NCI-H128 (cell line): Measurements from ENCODE around the gene PRKAA1.

Experiments used
- DNase-seq: peaks from one replicate; lab custom pipeline; 2025; ENCODE audit not compliant: unreplicated experiment; lab: John Stamatoyannopoulos, UW

The PRKAA1 gene

GRCh38 chr5:40781843-40782409 lies 16.2 kb downstream of the PRKAA1 start:
- DNase-seq = no peak

DNA sequence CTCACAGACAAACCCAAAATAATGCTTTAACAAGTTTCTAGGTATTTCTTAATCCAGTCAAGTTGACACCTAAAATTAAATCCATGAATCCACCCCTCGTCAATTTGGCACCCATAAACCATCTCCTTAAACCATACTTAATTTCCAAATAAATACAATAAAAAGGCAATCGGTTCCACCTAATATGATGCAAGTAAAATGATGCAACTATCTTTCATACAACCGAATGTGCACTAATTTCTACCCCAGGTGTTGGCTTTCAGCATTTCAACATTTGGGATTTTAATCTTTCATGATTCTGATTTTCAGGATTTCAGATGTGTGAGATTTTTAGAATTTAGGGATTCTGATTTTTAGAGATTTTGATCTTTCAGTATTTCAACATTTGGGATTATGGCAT lies 17.3 kb downstream of the PRKAA1 start:
- no peak for DNase-seq

- no peak for DNase-seq
These were observed 18.0 kb downstream of the PRKAA1 start for GRCh38 chr5:40780199-40780598.

DNA sequence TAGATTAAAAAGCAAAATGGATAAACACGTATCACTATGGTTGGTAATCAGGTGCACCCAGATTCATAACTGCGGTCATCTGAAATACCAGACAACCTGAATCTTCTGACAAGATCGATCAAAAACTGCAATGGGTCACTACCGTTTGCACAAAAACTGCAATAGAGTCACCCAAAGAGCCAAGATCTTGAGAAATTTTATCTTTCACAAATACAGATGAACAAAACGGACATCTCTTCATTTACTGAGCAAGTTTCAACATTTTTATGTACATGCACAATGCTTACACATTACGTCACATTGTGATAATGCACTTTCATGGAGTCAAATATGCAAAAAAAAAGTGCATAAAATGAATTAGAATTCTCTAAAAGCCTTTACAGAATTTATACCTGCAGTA lies 18.6 kb downstream of the PRKAA1 start:
- no peak for DNase-seq

DNA sequence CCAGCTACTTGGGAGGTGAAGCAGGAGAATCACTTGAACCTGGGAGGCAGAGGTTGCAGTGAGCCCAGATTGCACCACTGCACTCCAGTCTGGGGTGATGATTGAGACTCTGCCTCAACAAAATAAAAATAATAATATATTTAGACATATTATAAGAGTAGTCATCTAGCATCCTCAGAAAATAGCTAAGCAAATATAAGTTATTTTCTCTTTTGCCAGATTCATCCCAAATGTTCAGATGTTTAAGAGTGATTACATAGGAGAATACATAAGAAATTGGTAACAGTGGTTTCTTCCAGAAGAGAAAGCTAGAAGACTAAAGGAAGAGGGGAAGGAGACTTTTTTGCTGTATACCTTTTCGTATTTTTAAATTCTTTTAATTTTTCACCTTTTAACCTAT lies 20.0 kb downstream of the PRKAA1 start:
- no peak for DNase-seq

- no peak for DNase-seq
These were observed 21.6 kb downstream of the PRKAA1 start for GRCh38 chr5:40776658-40776977.

- no peak for DNase-seq
These were observed 22.1 kb downstream of the PRKAA1 start for GRCh38 chr5:40775846-40776657.

- DNase-seq = no peak
These were observed 22.9 kb downstream of the PRKAA1 start for GRCh38 chr5:40775085-40775845.

DNA sequence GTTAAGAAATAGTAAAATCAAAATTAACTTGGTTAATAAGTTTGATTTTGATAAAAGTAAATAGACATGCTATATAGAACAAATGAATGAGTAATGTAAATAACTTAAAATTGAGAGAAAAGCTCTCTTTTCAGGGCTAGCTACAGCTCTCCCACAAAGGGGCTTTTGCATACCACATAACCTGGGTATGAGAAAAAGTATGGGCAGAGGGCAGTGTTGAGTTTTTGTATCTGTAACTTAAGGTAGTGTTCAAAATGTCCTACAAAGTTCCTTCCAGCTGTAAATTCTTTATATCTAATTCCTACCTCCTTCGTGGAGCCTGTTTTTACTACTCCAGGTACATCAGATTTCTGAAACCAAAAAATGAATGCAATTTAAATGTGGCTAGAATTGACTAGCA lies 23.6 kb downstream of the PRKAA1 start:
- no peak for DNase-seq

- no peak for DNase-seq
These were observed 27.4 kb downstream of the PRKAA1 start for GRCh38 chr5:40770764-40771163.

DNA sequence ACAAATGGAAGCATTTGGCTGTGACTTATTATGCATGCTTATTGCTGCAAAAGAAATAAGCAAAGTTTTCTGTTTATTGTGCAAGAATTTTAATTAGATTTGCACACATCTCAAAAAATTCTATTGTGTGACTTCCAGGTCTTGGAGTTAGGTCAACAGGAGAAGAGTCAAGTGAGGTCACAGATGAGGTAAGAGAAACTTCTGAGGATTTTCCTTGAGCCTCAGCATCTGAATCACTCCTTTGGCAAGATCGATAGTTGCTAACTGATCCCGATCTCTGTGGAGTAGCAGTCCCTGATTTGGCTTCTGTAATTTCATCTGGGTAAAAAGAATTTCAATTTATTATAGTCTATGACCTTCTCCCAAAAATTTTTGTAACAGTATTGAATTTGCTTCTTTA lies 35.5 kb downstream of the PRKAA1 start:
- no peak for DNase-seq

DNA sequence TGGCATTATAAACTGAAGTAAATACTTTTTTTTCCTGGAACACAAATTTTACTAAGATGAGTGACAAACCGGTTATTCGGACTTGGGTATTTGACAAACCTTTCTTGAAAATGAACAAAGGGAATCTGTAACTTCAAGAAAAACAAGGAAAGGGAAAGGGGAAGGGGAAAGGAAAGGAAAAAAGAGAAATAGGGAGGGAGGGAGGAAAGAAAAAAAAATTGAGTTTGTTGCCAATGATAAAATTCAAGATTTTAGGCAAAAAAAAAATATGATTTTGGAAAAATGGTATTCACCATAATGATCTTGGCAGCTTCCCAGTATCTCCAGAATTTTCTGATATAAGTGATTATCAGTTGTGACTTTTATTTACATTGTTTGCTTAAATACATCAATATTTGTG lies 40.8 kb downstream of the PRKAA1 start:
- DNase-seq = no peak

DNA sequence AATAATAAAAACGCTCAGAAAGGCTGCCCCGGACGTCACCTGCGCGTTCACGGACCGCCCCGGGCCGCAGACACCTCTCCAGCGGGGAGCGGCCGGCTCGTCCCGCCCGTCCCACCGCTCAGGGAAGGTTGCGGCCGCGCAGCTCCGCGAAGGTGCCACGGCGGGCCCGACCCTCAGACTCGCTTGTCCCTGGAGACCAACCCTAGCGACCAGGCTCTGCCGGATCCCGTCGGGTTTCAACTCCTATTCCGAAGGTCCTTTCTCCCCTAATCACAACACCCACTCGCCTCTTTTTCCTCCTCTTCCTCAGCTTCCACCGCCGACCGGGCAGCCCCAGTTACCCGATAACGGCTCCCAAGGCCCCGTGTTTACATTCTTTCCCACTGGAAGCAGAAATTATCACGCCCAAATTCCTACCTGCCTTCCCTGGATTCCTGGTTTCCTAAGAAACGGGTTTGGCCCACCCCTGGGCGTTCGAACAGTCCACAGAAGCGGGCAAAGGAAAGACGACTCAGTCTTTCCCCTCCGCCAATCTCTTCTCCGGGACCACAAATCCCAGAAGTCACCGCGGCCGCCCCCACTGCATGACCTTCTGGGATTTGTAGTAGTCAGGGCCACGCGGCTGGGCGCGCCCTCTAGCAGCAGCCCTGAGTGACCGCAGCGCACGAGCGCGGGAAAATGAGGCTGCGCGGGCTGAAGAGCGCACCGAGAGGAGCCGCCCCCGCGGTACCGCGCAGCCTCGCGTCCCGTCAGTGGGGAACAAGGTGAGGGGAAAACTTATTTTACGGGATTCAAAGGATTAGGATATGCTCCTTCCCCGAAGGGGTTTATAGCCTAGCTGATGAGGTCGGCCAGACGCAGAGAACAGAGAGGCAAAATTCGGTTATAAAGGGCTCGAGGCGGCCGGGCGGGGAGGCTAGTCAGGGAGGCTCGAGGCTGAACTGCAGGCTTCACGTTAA lies 42.5 kb downstream of the PRKAA1 start, which contains the start of gene TTC33:
Gene TTC33 (minus strand): TSS at position 555 of the 959 bp plus-strand sequence. CDS start 8,943 bp downstream, outside the sequence.
- DNase-seq = peak; percentile 90

GRCh38 chr5:40755093-40755406 lies 43.1 kb downstream of the PRKAA1 start:
- DNase-seq = peak; percentile 34

DNA sequence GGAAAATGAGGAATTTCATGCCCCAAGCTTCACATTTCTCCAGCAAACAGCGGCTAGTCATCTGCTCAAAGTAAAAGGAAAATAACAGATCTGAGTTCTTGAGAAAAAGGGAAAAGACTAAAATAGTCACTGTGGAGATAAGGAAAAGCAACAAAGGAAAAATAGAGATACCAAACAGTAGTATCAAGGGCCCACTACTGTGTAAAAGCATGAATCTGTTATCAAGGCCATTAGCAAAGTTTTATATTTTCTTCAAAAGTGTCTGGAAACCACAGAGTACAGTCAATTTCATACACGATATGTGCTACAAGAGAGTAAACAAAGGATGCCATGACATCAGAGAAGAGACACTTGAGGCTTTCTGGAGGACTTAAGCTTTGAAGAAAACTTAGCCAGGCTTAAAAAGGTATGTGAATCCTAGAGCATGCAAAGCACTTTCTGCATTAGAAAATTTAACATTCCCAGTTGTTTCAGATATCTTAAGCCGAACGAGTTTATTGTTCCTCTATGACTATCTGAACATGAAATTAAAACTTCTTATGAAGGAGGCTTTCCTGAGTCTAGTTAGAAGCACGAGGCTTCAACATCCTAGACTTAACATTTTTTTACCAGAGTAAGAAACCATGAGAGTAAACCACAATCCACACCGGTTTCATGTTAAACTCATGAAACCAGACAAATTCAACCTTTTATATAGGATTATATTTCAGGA lies 43.6 kb downstream of the PRKAA1 start:
- DNase-seq = no peak

DNA sequence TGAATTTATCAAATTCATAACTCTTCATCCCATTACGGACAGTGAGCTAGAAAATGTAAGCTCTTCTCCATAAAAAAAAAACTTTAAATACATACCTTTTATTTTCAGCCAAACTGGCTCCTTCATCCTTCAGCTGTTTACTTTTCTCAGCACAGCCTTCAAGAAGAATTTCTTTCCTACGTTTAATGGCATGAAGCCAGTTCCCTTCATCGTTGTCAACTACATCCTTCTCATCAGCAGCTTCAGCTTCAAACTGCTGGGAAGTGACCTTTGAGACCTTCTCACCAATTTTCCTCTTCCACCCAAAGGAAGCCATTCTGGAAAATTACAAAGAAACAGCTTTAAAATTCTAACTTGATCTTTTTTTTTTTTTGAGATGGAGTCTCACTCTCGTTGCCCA lies 51.5 kb downstream of the PRKAA1 start:
- no peak for DNase-seq

DNA sequence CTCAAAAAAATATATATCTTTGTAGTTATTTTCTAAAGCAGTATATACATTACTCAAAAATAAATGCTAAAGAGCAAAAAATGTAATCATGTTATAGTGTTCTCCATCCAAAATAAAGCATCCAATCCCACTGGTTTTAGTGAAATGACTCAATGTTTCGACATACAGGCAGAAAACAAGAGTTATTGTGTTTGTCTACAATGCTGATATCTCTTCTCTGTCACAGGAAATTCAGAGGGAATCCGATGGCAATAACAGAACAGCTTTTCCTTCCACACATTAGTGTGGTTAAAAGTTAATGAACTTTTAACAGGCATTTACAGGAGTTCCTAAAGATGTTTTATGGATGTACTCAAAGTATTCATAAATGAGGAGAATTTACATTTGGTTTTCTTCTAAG lies 54.4 kb downstream of the PRKAA1 start:
- no peak for DNase-seq

DNA sequence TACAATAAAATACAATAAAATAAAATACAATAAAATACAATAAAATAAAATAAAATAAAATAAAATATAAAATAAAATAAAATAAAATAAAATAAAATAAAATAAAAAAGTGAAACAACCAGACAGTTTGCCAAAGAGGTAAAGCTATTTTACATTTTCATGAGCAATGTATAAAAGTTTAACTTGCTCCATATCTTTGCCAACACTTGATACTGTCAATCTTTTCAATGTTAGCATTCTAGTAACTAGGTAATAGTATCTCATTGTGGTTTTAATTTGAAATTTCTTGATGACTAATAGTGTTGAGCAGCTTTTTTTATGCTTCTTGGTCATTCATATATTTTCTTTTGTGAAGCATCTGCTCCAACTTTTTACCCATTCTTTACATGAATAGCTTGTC lies 59.7 kb downstream of the PRKAA1 start:
- DNase-seq = no peak

GRCh38 chr5:40736103-40736875 lies 61.9 kb downstream of the PRKAA1 start:
- peak; percentile 5 for DNase-seq

DNA sequence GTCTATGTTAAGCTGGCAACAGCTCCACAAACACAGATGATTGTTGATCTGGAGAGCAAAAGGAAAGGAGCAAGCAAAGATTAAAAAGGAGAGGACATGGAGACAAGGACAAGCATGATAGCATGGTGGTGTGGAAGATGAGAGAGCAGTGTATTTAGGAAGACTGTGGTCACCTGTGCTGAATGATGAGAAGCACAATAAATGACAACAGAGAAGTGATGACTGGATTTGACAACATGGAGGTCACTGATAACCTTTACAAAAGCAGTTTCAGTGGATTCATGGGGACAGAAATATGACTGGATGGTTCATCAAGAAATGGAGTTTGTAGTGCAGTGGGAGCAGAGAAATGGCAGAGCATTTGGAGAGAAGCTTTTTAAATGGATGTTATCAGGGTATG lies 62.6 kb downstream of the PRKAA1 start:
- no peak for DNase-seq
